Vagina (tissue), 2 donors: ENCODE results near the gene IL37. TPM values are rescaled to one million over a fixed set of nuclear protein-coding genes. Genes with fewer than 3 reads are reported as not detected.
"Not testable (repeated sequence)": the region's sequence is repeated elsewhere in the genome, so short reads cannot be mapped to it uniquely, and the experiment has no call there.

Source experiments
- DNase-seq, 2 donors: peaks; one replicate each; pipeline ENCODE4 v3.0.0-alpha.2; 2017; ENCODE audit errors: extremely low spot score in 2 of 2
- H3K27ac ChIP-seq: fragments of 200-600 bp; sonication (generic); one replicate; pipeline ENCODE4 v1.5.1; 2019
- H3K27me3 ChIP-seq: fragments of 200-600 bp; sonication (generic); one replicate; pipeline ENCODE4 v1.5.1; 2019
- H3K36me3 ChIP-seq, 2 donors: fragments of 200-600 bp; sonication (generic); one replicate each; pipeline ENCODE4 v1.5.1; 2017 to 2019
- H3K4me1 ChIP-seq: fragments of 200-600 bp; sonication (generic); one replicate; pipeline ENCODE4 v1.5.1; 2019
- H3K4me3 ChIP-seq, 2 donors: fragments of 200-600 bp; sonication (generic); 1 replicate in 1 of 2; 2 replicates in 1 of 2; pipeline ENCODE4 v1.5.1; 2016 to 2019
- H3K9me3 ChIP-seq: fragments of 200-600 bp; sonication (generic); one replicate; pipeline ENCODE4 v1.5.1; 2019
- CTCF ChIP-seq, 3 experiments: fragments of 450-650 bp in 2 of 3; fragments of 200-600 bp in 1 of 3; sonication (generic) in 1 of 3; IDR thresholded peaks; one replicate each; pipeline ENCODE4 v1.5.1; 2017 to 2019; ENCODE audit warnings: antibody characterized with exemption in 3 of 3, mild to moderate bottlenecking in 2 of 3, moderate library complexity in 2 of 3
- POLR2A ChIP-seq, 2 donors: fragments of 450-650 bp; IDR thresholded peaks; one replicate each; pipeline ENCODE4 v1.6.1; 2017; ENCODE audit warnings: antibody characterized with exemption in 2 of 2, mild to moderate bottlenecking in 2 of 2, moderate library complexity in 2 of 2
- POLR2AphosphoS5 ChIP-seq, 2 donors: sonication (generic); formaldehyde crosslinking; IDR thresholded peaks; one replicate each; pipeline ENCODE4 v1.9.0; 2017; ENCODE audit warnings: antibody characterized with exemption in 2 of 2, mild to moderate bottlenecking in 2 of 2, low read depth in 1 of 2; ENCODE audit not compliant: insufficient read depth in 1 of 2
- intact Hi-C: fragments of 100-400 bp; cut with DNase I; formaldehyde crosslinking; loops from one replicate; pipeline ENCODE4 v1.15.1; 2023
- total RNA-seq: library from RNA; depleted of rRNA; stranded (reverse); fragments of >200 nt; gene quantifications from one replicate; pipeline ENCODE4 v1.2.3, GENCODE V29; 2016

The IL37 gene
- total RNA-seq, 1 donor from 2014 or later = not detected

GRCh38 chr2:112927745-112928144, 16.8 kb downstream of the IL37 start:
- TF ChIP-seq CTCF (IDR thresholded peaks at IDR 0.05) = no peak
- TF ChIP-seq POLR2AphosphoS5 (IDR thresholded peaks at IDR 0.05; ENCODE audit: insufficient read depth in 1 of 2, low read depth in 1 of 2) = no peak
- TF ChIP-seq POLR2A (IDR thresholded peaks at IDR 0.05) = no peak
- H3K9me3 ChIP-seq = no peaks in the 10 kb centered on the region
- intact Hi-C loops = no loop called here
- no peak overlapping the region for H3K4me3 ChIP-seq
- DNase-seq = no peak
- H3K36me3 ChIP-seq = no peaks in the 10 kb centered on the region
- no peaks in the 10 kb centered on the region for H3K4me1 ChIP-seq
- no peaks in the 10 kb centered on the region for H3K27me3 ChIP-seq
- no peak overlapping the region for H3K27ac ChIP-seq

GRCh38 chr2:112933261-112933660, 22.3 kb downstream of the IL37 start:
- DNase-seq = peak; percentile 75 to 93
- no peaks in the 10 kb centered on the region for H3K27me3 ChIP-seq
- no peaks in the 10 kb centered on the region for H3K36me3 ChIP-seq
- no peak for TF ChIP-seq POLR2A (IDR thresholded peaks at IDR 0.05)
- TF ChIP-seq POLR2AphosphoS5 (IDR thresholded peaks at IDR 0.05; ENCODE audit: insufficient read depth in 1 of 2, low read depth in 1 of 2) = no peak
- no peak for TF ChIP-seq CTCF (IDR thresholded peaks at IDR 0.05)
- H3K9me3 ChIP-seq = no peaks in the 10 kb centered on the region
- no peaks in the 10 kb centered on the region for H3K4me1 ChIP-seq
- intact Hi-C loops = loop anchor here (10.0 kb wide), 1 partner anchor 178 kb away; no protein-coding TSS in a partner anchor
- no peak overlapping the region for H3K4me3 ChIP-seq
- H3K27ac ChIP-seq = no peak overlapping the region

GRCh38 chr2:112934117-112934516, 23.2 kb downstream of the IL37 start:
- H3K9me3 ChIP-seq, H3K4me1 ChIP-seq, H3K27me3 ChIP-seq, H3K36me3 ChIP-seq, H3K27ac ChIP-seq, H3K4me3 ChIP-seq: not testable (repeated sequence)
- intact Hi-C loops = loop anchor here (10.0 kb wide), 1 partner anchor 179 kb away; no protein-coding TSS in a partner anchor
- peak in 1 of 2 donors; percentile 20 for DNase-seq

DNA sequence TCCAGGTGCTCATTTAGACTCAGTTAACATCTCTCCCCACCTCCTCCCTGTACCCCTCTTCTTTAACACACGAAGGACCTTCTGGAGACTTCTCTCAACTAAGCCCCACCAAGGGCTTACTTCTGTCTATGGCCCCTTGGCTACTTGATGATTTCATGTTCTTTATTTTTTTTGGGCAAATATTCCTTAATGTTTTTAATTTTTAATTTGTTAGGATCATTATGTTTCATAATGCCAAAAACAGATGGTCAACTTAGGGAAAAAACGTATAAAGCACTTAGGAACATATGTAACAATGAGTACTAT, 25.9 kb downstream of the IL37 start:
- TF ChIP-seq POLR2AphosphoS5 (IDR thresholded peaks at IDR 0.05; ENCODE audit: insufficient read depth in 1 of 2, low read depth in 1 of 2) = no peak
- no peak for TF ChIP-seq CTCF (IDR thresholded peaks at IDR 0.05)
- TF ChIP-seq POLR2A (IDR thresholded peaks at IDR 0.05) = no peak
- peak in 1 of 2 donors; percentile 9 for DNase-seq
- no peaks in the 10 kb centered on the region for H3K27me3 ChIP-seq
- H3K9me3 ChIP-seq = no peaks in the 10 kb centered on the region
- no peaks in the 10 kb centered on the region for H3K4me1 ChIP-seq
- no peaks in the 10 kb centered on the region for H3K36me3 ChIP-seq
- H3K27ac ChIP-seq = no peak overlapping the region
- H3K4me3 ChIP-seq = no peak overlapping the region
- intact Hi-C loops = loop anchor here (10.0 kb wide), 1 partner anchor 182 kb away; no protein-coding TSS in a partner anchor

DNA sequence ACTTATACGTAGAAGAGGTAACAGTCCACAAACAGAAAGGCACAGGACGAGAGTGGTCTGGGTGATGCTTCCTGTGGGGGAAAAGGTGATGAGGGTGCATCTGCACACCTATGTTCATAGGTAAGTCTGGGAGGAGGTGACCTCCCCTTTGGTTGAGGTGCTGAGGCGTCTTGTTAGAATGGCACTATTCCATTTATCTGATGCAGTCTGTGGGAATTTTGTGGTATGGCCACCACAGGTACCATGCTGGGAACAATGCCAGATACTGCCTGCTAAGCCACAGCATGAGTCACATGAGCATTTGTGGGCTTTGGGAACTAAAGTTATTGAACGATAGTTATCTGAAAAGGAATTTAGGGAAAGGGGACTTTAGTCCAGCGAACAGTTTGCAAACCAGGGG, 27.9 kb downstream of the IL37 start:
- H3K4me1 ChIP-seq = no peaks in the 10 kb centered on the region
- intact Hi-C loops = loop anchor here (10.0 kb wide), 1 partner anchor 184 kb away; no protein-coding TSS in a partner anchor
- no peak for TF ChIP-seq CTCF (IDR thresholded peaks at IDR 0.05)
- TF ChIP-seq POLR2A (IDR thresholded peaks at IDR 0.05) = no peak
- no peak for TF ChIP-seq POLR2AphosphoS5 (IDR thresholded peaks at IDR 0.05; ENCODE audit: insufficient read depth in 1 of 2, low read depth in 1 of 2)
- peak in 1 of 2 donors; percentile 22 for DNase-seq
- H3K9me3 ChIP-seq = no peaks in the 10 kb centered on the region
- no peak overlapping the region for H3K27ac ChIP-seq
- H3K4me3 ChIP-seq = no peak overlapping the region
- H3K36me3 ChIP-seq = no peaks in the 10 kb centered on the region
- no peaks in the 10 kb centered on the region for H3K27me3 ChIP-seq
